SK-N-SH (cell line): Measurements from ENCODE around the gene QRICH2. TPM values are rescaled to one million over a fixed set of nuclear protein-coding genes. Genes with fewer than 3 reads are reported as not detected.
"Not testable (repeated sequence)": the region's sequence is repeated elsewhere in the genome, so short reads cannot be mapped to it uniquely, and the experiment has no call there.

ENCODE experiments used
- CTCF ChIA-PET: fragments of 300-600, 350-600 bp; formaldehyde crosslinking; extraction: SDS; loops from one replicate; lab custom pipeline; 2021; lab: Yijun Ruan, JAX
- POLR2A ChIA-PET: fragments of 350-600 bp; sonication (Branson Sonifier 250); formaldehyde crosslinking; extraction: SDS; loops from one replicate; lab custom pipeline; 2020; ENCODE audit warnings: antibody characterized with exemption, inconsistent platforms; lab: Yijun Ruan, JAX
- DNase-seq: peaks from one replicate; pipeline ENCODE4 v3.0.0; 2012
- H2AFZ ChIP-seq: fragments of 200-600 bp; sonication (generic); 2 replicates; pipeline ENCODE4 v1.8.1; 2016; ENCODE audit warnings: antibody characterized with exemption, mild to moderate bottlenecking, low read depth
- H3F3A ChIP-seq: fragments of 200-600 bp; sonication (generic); replicated peaks from 2 replicates; pipeline ENCODE3; 2016; ENCODE audit warnings: antibody characterized with exemption, mild to moderate bottlenecking; ENCODE audit not compliant: insufficient read depth
- H3K27ac ChIP-seq, 2 experiments: fragments of 200-500 bp in 1 of 2; fragments of 200-600 bp in 1 of 2; sonication (Bioruptor generic) in 1 of 2; sonication (generic), shearing (Covaris generic) in 1 of 2; 2 replicates each; pipeline versions ENCODE4 v1.5.1 to v1.6.1; 2014 to 2016; ENCODE audit warnings: low read depth in 2 of 2, inconsistent platforms in 1 of 2, low read length in 1 of 2, mild to moderate bottlenecking in 1 of 2, mixed read lengths in 1 of 2
- H3K27me3 ChIP-seq: fragments of 200-600 bp; sonication (generic), shearing (Covaris generic); 2 replicates; pipeline ENCODE4 v1.6.1; 2016; ENCODE audit warnings: mixed run types; ENCODE audit not compliant: insufficient read depth
- H3K36me3 ChIP-seq, 2 experiments: fragments of 200-500 bp in 1 of 2; fragments of 200-600 bp in 1 of 2; sonication (Bioruptor generic) in 1 of 2; sonication (generic) in 1 of 2; replicated peaks in 1 of 2; 2 replicates each; pipeline versions ENCODE3 to v1.5.1; 2014 to 2016; ENCODE audit warnings: low read length in 1 of 2, mild to moderate bottlenecking in 1 of 2; ENCODE audit not compliant: insufficient read depth in 2 of 2, control insufficient read depth in 1 of 2
- H3K4me1 ChIP-seq, 2 experiments: fragments of 200-500 bp in 1 of 2; fragments of 200-600 bp in 1 of 2; sonication (Bioruptor generic) in 1 of 2; sonication (generic), shearing (Covaris generic) in 1 of 2; 2 replicates each; pipeline versions ENCODE4 v1.5.1 to v1.6.1; 2014 to 2016; ENCODE audit warnings: low read depth in 1 of 2, low read length in 1 of 2, mixed run types in 1 of 2; ENCODE audit not compliant: insufficient read depth in 2 of 2, control insufficient read depth in 1 of 2
- H3K4me2 ChIP-seq: fragments of 200-600 bp; sonication (generic), shearing (Covaris generic); 2 replicates; pipeline ENCODE4 v1.6.1; 2017; ENCODE audit warnings: mixed run types
- H3K4me3 ChIP-seq, 2 experiments: fragments of 200-500 bp in 1 of 2; fragments of 200-600 bp in 1 of 2; sonication (Bioruptor generic) in 1 of 2; sonication (generic), shearing (Covaris generic) in 1 of 2; 2 replicates each; pipeline versions ENCODE4 v1.5.1 to v1.8.1; 2014 to 2016; ENCODE audit warnings: low read depth in 2 of 2, inconsistent platforms in 1 of 2, low read length in 1 of 2, mild to moderate bottlenecking in 1 of 2, mixed read lengths in 1 of 2, moderate library complexity in 1 of 2
- H3K79me2 ChIP-seq: fragments of 200-600 bp; sonication (generic); 2 replicates; pipeline ENCODE4 v1.8.1; 2017; ENCODE audit warnings: mild to moderate bottlenecking; ENCODE audit not compliant: insufficient read depth
- H3K9ac ChIP-seq: fragments of 200-600 bp; sonication (generic); 2 replicates; pipeline ENCODE4 v1.6.1; 2017; ENCODE audit warnings: mixed run types
- H3K9me2 ChIP-seq: fragments of 200-600 bp; sonication (generic); 2 replicates; pipeline ENCODE4 v1.6.1; 2017; ENCODE audit warnings: mixed run types
- H3K9me3 ChIP-seq: fragments of 200-600 bp; sonication (generic); 2 replicates; pipeline ENCODE4 v1.6.1; 2017; ENCODE audit warnings: mixed run types, mild to moderate bottlenecking, moderate library complexity
- H4K20me1 ChIP-seq: fragments of 200-600 bp; sonication (generic); 2 replicates; pipeline ENCODE4 v1.6.1; 2017; ENCODE audit warnings: mild to moderate bottlenecking, mixed run types; ENCODE audit not compliant: insufficient read depth
- CHD2 ChIP-seq: fragments of 150-350 bp; IDR thresholded peaks from 2 replicates; pipeline ENCODE4 v1.6.1; 2018; ENCODE audit warnings: low read length; ENCODE audit not compliant: partially characterized antibody
- FOSL2 ChIP-seq: IDR thresholded peaks from 2 replicates; pipeline ENCODE4 v1.4.0; 2012; ENCODE audit warnings: low read depth, mild to moderate bottlenecking, moderate library complexity, borderline replicate concordance
- JUND ChIP-seq: IDR thresholded peaks from 2 replicates; pipeline ENCODE4 v1.4.0; 2012
- NFIC ChIP-seq: IDR thresholded peaks from 2 replicates; pipeline ENCODE4 v1.4.0; 2012; ENCODE audit warnings: borderline replicate concordance
- TCF12 ChIP-seq: IDR thresholded peaks from 2 replicates; pipeline ENCODE4 v1.4.0; 2012
- WGBS: methylation state at CpG from one replicate; pipeline ENCODE4 v1.1.6; 2017; ENCODE audit warnings: low lambda C conversion rate; 5-methylcytosine and 5-hydroxymethylcytosine counted together
- polyA plus RNA-seq, 3 experiments: library from polyadenylated mRNA; depleted of rRNA; stranded (reverse); fragments of >200 nt; gene quantifications; 2 replicates each; pipeline ENCODE4 v1.2.3, GENCODE V29; 2012
- TF ChIP-seq, protein P1 (sequence below): IDR thresholded peaks from 2 replicates; pipeline ENCODE4 v1.6.1; 2012; ENCODE audit warnings: mild to moderate bottlenecking, low read depth, low read length, moderate library complexity
- TF ChIP-seq, protein P2 (sequence below): IDR thresholded peaks from 2 replicates; pipeline ENCODE4 v1.4.0; 2012; ENCODE audit warnings: low read depth
- TF ChIP-seq, protein P3 (sequence below): IDR thresholded peaks from 2 replicates; pipeline ENCODE4; 2012

QRICH2 gene
- polyA plus RNA-seq, 1 of the 3 experiments (the other 2 are of a cell fraction): 6.2 TPM

DNA sequence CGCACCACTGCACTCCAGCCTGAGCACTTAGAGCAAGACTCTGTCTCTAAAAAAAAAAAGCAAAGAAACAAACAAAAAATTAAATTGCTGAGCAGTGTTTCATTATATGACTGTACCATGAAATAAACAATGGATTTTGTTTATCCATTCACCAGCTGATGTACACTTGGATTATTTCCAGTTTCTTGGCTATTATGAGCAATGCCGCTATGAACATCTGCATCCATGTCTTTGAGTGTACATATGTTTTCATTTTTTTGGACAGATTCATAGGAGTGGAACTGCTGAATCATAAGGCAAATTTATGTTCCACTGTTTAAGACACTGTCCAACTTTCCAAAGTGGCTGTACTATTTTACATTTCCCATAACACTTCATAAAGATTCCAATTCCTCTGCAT, 75.7 kb downstream of the QRICH2 start:
- WGBS: 70% methylated on average over 2 of the region's 2 CpGs
- no peak overlapping the region for H3K27ac ChIP-seq
- CTCF ChIA-PET: interaction anchor here (1.5 kb wide), 1 partner anchor 50 kb away, joined by 4 read pairs; no protein-coding TSS in a partner anchor
- H3K36me3 ChIP-seq: no peaks in the 10 kb centered on the region
- no peaks in the 10 kb centered on the region for H3K27me3 ChIP-seq
- no peak overlapping the region for H3K4me3 ChIP-seq
- no peaks in the 10 kb centered on the region for H3K9me2 ChIP-seq
- peaks cover 5% of the 10 kb centered on the region for H3F3A ChIP-seq
- no peak overlapping the region for H3K9ac ChIP-seq
- no peaks in the 10 kb centered on the region for H3K4me1 ChIP-seq
- H3K79me2 ChIP-seq: no peaks in the 10 kb centered on the region
- H4K20me1 ChIP-seq: no peaks in the 10 kb centered on the region
- no peak for DNase-seq
- TF ChIP-seq, protein P1, sequence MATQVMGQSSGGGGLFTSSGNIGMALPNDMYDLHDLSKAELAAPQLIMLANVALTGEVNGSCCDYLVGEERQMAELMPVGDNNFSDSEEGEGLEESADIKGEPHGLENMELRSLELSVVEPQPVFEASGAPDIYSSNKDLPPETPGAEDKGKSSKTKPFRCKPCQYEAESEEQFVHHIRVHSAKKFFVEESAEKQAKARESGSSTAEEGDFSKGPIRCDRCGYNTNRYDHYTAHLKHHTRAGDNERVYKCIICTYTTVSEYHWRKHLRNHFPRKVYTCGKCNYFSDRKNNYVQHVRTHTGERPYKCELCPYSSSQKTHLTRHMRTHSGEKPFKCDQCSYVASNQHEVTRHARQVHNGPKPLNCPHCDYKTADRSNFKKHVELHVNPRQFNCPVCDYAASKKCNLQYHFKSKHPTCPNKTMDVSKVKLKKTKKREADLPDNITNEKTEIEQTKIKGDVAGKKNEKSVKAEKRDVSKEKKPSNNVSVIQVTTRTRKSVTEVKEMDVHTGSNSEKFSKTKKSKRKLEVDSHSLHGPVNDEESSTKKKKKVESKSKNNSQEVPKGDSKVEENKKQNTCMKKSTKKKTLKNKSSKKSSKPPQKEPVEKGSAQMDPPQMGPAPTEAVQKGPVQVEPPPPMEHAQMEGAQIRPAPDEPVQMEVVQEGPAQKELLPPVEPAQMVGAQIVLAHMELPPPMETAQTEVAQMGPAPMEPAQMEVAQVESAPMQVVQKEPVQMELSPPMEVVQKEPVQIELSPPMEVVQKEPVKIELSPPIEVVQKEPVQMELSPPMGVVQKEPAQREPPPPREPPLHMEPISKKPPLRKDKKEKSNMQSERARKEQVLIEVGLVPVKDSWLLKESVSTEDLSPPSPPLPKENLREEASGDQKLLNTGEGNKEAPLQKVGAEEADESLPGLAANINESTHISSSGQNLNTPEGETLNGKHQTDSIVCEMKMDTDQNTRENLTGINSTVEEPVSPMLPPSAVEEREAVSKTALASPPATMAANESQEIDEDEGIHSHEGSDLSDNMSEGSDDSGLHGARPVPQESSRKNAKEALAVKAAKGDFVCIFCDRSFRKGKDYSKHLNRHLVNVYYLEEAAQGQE: no peak
- TF ChIP-seq, protein P2, sequence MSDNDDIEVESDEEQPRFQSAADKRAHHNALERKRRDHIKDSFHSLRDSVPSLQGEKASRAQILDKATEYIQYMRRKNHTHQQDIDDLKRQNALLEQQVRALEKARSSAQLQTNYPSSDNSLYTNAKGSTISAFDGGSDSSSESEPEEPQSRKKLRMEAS: no peak
- TF ChIP-seq CHD2: no peak
- TF ChIP-seq FOSL2: peak; percentile 59; the same call in 1 of the 2 replicates
- peak; percentile 60; the same call in 1 of the 2 replicates for TF ChIP-seq JUND
- TF ChIP-seq, protein P3, sequence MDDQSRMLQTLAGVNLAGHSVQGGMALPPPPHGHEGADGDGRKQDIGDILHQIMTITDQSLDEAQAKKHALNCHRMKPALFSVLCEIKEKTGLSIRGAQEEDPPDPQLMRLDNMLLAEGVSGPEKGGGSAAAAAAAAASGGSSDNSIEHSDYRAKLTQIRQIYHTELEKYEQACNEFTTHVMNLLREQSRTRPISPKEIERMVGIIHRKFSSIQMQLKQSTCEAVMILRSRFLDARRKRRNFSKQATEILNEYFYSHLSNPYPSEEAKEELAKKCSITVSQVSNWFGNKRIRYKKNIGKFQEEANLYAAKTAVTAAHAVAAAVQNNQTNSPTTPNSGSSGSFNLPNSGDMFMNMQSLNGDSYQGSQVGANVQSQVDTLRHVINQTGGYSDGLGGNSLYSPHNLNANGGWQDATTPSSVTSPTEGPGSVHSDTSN: peak; percentile 55; the same call in 1 of the 2 replicates
- TF ChIP-seq NFIC: peak; percentile 33; the same call in 1 of the 2 replicates
- TF ChIP-seq TCF12: peak; percentile 77
- H3K9me3 ChIP-seq: no peaks in the 10 kb centered on the region
- POLR2A ChIA-PET: no interaction called here
- no peak overlapping the region for H3K4me2 ChIP-seq
- H2AFZ ChIP-seq: no peak overlapping the region

DNA sequence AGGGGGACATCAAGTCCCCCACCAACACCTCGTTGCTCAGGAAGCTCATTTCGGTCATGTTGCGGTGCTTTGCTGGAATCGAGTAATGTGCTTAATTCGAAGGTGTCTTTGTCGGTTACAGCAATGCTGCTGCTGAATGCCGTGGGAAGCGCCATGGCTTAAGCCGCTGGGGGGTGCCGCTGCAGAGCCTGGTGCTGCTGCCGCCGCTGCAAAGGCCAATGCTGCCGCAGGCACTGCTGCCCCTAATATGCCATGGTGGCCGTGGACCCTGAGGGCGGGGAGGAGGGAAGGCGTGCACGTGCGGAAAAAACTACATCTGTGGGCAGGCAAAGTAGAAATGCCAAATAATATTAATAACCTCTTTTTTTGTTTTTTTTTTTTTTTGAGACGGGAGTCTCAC, 81.3 kb downstream of the QRICH2 start:
- H3K4me3 ChIP-seq, CTCF ChIA-PET, POLR2A ChIA-PET, H4K20me1 ChIP-seq, H3K79me2 ChIP-seq, H3K27ac ChIP-seq, H3K9ac ChIP-seq, H2AFZ ChIP-seq, H3K9me2 ChIP-seq, H3K27me3 ChIP-seq, H3K9me3 ChIP-seq, H3K36me3 ChIP-seq, DNase-seq, H3K4me2 ChIP-seq, H3F3A ChIP-seq, H3K4me1 ChIP-seq: not testable (repeated sequence)
- 94% methylated on average over 18 of the region's 19 CpGs for WGBS

DNA sequence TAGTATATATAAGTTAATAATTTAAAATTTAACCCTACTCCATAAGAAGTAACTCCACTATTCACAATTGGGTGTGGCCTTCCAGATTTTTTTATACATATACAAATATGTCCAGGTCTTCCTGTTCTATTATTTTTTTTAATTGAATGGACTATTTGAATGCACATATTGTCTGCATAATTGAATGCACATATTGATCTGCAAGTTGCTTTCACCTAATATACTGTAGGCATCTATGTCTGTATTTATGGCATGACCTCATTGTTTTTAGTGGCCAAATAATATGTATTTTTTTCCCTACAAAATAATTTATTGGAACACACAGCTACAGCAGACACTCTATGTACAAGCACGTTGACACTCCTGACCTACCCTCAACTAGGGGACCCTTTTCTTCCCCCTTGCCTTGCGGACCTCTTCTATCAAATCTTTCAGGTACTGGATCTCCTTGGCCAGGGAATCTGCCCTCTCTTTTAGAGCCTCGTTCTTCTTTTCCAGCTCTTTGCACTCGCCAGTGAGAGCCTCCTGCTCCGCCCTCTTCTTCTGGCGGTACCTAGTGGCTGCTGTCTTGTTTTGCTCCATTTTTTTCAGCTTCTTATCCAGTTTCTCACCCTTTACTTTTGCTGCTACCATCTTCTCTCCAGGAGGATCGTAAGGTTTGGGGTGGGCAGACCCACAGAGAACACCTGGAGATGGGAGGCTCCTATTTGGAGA, 82.5 kb downstream of the QRICH2 start:
- H3K4me3 ChIP-seq, H3K9me3 ChIP-seq, H3K27ac ChIP-seq, H3K4me1 ChIP-seq, H4K20me1 ChIP-seq, H3K79me2 ChIP-seq, POLR2A ChIA-PET, H3F3A ChIP-seq, H3K4me2 ChIP-seq, DNase-seq, H3K9ac ChIP-seq, H2AFZ ChIP-seq, H3K36me3 ChIP-seq, H3K9me2 ChIP-seq, H3K27me3 ChIP-seq: not testable (repeated sequence)
- 86% methylated on average over 7 of the region's 7 CpGs for WGBS
- CTCF ChIA-PET: interaction anchor here (1.1 to 2.0 kb wide), 2 partner anchors 32 to 44 kb away, joined by 3 to 8 read pairs; no protein-coding TSS in a partner anchor
